Sigmoid colon (tissue), 7 donors: Measurements from ENCODE around the gene PCDHGB1. TPM values are rescaled to one million over a fixed set of nuclear protein-coding genes. Genes with fewer than 3 reads are reported as not detected.
"Not testable (repeated sequence)": the region's sequence is repeated elsewhere in the genome, so short reads cannot be mapped to it uniquely, and the experiment has no call there.

ENCODE experiments used
- DNase-seq: peaks from one replicate; pipeline ENCODE4 v3.0.0-alpha.2; 2019
- H3K27ac ChIP-seq, 4 donors: fragments of 200-600 bp; sonication (generic); one replicate each; pipeline ENCODE4 v1.5.1; 2016 to 2019; ENCODE audit warnings: mild to moderate bottlenecking in 1 of 4
- H3K27me3 ChIP-seq, 3 donors: fragments of 200-600 bp; sonication (generic); one replicate each; pipeline ENCODE4 v1.5.1; 2019; ENCODE audit warnings: mild to moderate bottlenecking in 1 of 3
- H3K36me3 ChIP-seq, 4 donors: fragments of 200-600 bp; sonication (generic); one replicate each; pipeline ENCODE4 v1.5.1; 2016 to 2019
- H3K4me1 ChIP-seq, 4 donors: fragments of 200-600 bp; sonication (generic); one replicate each; pipeline ENCODE4 v1.5.1; 2017 to 2019
- H3K4me3 ChIP-seq, 4 donors: fragments of 200-600 bp; sonication (generic); one replicate each; pipeline ENCODE4 v1.5.1; 2017 to 2019; ENCODE audit warnings: mild to moderate bottlenecking in 2 of 4, moderate library complexity in 1 of 4
- H3K9me3 ChIP-seq, 4 donors: fragments of 200-600 bp in 3 of 4; sonication (generic) in 3 of 4; one replicate each; pipeline versions ENCODE4 v1.5.1 to v1.6.1; 2013 to 2019
- EP300 ChIP-seq, 4 donors: sonication (generic); formaldehyde crosslinking; IDR thresholded peaks; one replicate each; pipeline ENCODE4 v1.6.1; 2017; ENCODE audit warnings: antibody characterized with exemption in 4 of 4
- POLR2A ChIP-seq, 2 donors: fragments of 450-650 bp; IDR thresholded peaks; one replicate each; pipeline ENCODE4 v1.6.1; 2016; ENCODE audit warnings: antibody characterized with exemption in 2 of 2, mild to moderate bottlenecking in 2 of 2, moderate library complexity in 2 of 2
- POLR2AphosphoS5 ChIP-seq, 4 donors: sonication (generic); formaldehyde crosslinking; IDR thresholded peaks; one replicate each; pipeline ENCODE4 v1.6.1; 2017; ENCODE audit warnings: antibody characterized with exemption in 4 of 4
- WGBS, 2 donors: extraction: QIAGEN DNeasy Blood & Tissue Kit; methylation state at CpG; one replicate each; pipeline ENCODE4 v1.1.7; 2013; 5-methylcytosine and 5-hydroxymethylcytosine counted together
- intact Hi-C: fragments of 100-400 bp; cut with DNase I; formaldehyde crosslinking; loops from one replicate; pipeline ENCODE4 v1.15.1; 2023
- polyA plus RNA-seq, 3 donors: library from polyadenylated mRNA; stranded (reverse); fragments of 200-250 nt; gene quantifications; one replicate each; pipeline ENCODE4 v1.2.3, GENCODE V29; 2013
- total RNA-seq, 4 donors: library from RNA; depleted of rRNA; stranded (reverse); fragments of >200 nt; gene quantifications; one replicate each; pipeline ENCODE4 v1.1.0, GENCODE V29; 2016
- TF ChIP-seq, protein P1 (sequence below), 4 experiments: fragments of 450-650 bp in 3 of 4; fragments of 200-600 bp in 1 of 4; IDR thresholded peaks; one replicate each; pipeline ENCODE4 v1.5.1; 2016 to 2019; ENCODE audit warnings: antibody characterized with exemption in 4 of 4, mild to moderate bottlenecking in 3 of 4, moderate library complexity in 2 of 4
- donor health status: healthy with polysubstance abuse.
- donor health status: Bipolar disorder and iron deficiency.
- donor health status: healthy.

PCDHGB1 gene
- total RNA-seq (1 to 10 TPM; 2.5 to 8.4 (median 4.1) TPM), polyA plus RNA-seq (under 1 TPM in 1 of 3 donors, not detected in 2; 0.26 TPM)

DNA sequence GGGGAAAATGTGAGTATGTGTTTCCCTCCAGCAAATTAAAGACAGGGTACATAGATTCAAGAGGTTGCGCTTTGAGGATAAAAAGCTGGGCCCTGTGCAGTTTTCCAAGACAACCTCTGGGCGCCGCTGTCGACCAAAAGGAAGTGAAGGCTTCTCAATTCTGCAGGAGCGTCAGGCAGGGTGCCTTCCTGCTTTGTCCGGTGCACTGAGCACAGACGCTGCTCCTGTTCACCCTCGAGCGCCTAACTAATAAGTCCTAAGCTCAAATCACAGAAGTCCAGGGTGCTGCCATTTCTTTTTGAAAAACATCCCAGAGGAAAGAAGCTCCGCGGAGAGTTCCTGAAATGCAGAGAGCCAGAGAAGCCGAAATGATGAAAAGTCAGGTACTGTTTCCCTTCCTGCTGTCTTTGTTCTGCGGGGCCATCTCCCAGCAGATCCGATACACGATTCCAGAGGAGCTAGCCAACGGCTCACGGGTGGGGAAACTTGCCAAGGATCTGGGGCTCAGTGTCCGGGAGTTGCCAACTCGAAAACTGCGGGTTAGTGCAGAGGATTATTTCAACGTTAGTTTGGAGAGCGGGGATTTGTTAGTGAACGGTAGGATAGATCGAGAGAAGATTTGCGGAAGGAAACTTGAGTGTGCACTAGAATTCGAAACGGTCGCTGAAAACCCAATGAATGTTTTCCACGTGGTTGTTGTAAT lies at the start of gene PCDHGB1:
Gene PCDHGB1 (plus strand): TSS at position 183 of the 703 bp plus-strand sequence. CDS start 162 bp downstream, at position 345.
- intact Hi-C loops: no loop called here

DNA sequence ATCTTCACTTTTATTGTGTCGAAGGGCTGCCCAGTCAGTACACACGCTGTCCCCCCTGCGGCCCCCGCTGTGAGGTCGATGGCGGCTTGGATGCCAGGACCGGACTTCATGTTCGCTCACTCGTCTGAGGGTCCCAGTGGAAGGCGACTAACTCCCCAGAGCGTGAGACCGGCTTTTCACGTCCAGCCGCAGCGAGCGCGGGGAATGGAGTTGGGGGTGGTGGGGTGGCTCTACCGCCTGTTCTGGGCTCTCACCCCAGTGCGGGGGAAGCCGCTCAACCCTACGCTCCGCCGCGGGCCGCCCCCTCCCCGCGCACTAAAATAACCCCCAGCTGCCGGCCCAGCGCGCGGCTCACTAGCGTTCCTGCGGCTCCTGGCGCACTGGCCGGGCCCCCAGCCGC lies 46.1 kb upstream of the PCDHGB1 start, which contains the start of gene SLC25A2:
Gene SLC25A2 (minus strand): TSS at position 294 of the 400 bp plus-strand sequence. CDS start 184 bp downstream, at position 110.
- H3K36me3 ChIP-seq: no peaks in the 10 kb centered on the region
- no peaks in the 10 kb centered on the region for H3K27me3 ChIP-seq
- peaks cover 33 to 75% (median 65%) of the 10 kb centered on the region in 4 donors for H3K9me3 ChIP-seq
- intact Hi-C loops: no loop called here
- no peaks in the 10 kb centered on the region for H3K4me1 ChIP-seq
- TF ChIP-seq, protein P1, sequence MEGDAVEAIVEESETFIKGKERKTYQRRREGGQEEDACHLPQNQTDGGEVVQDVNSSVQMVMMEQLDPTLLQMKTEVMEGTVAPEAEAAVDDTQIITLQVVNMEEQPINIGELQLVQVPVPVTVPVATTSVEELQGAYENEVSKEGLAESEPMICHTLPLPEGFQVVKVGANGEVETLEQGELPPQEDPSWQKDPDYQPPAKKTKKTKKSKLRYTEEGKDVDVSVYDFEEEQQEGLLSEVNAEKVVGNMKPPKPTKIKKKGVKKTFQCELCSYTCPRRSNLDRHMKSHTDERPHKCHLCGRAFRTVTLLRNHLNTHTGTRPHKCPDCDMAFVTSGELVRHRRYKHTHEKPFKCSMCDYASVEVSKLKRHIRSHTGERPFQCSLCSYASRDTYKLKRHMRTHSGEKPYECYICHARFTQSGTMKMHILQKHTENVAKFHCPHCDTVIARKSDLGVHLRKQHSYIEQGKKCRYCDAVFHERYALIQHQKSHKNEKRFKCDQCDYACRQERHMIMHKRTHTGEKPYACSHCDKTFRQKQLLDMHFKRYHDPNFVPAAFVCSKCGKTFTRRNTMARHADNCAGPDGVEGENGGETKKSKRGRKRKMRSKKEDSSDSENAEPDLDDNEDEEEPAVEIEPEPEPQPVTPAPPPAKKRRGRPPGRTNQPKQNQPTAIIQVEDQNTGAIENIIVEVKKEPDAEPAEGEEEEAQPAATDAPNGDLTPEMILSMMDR (IDR thresholded peaks at IDR 0.05): no peak
- no peak for TF ChIP-seq POLR2A (IDR thresholded peaks at IDR 0.05)
- TF ChIP-seq POLR2AphosphoS5 (IDR thresholded peaks at IDR 0.05): no peak
- TF ChIP-seq EP300 (IDR thresholded peaks at IDR 0.05): no peak
- 61 to 87% methylated on average over 36 of the region's 36 CpGs for WGBS, 2 donors
- DNase-seq: no peak
- H3K4me3 ChIP-seq: no peak within 1 kb of the TSS
- H3K27ac ChIP-seq: no peak within 1 kb of the TSS

More for the DNA sequence above, at the start of gene PCDHGB1:
- 30 to 39% methylated on average over 29 of the region's 29 CpGs for WGBS, 2 donors
- DNase-seq: no peak
- Histone ChIP-seq H3K9me3 (peaks cover 15 to 70% (median 44%) of the 10 kb centered on the region in 4 donors), H3K36me3 (no peaks in the 10 kb centered on the region), H3K27me3 (peaks cover 0 to 50% (median 0%) of the 10 kb centered on the region in 3 donors), H3K4me1 (no peaks in the 10 kb centered on the region), H3K4me3 (peak within 1 kb of the TSS in 3 of 4 donors; percentile 9 to 37 (median 20)), H3K27ac (no peak within 1 kb of the TSS)
- no peak for TF ChIP-seq POLR2A (IDR thresholded peaks at IDR 0.05)
- TF ChIP-seq, protein P1 (IDR thresholded peaks at IDR 0.05): peak in 1 of 4 experiments; percentile 27

DNA sequence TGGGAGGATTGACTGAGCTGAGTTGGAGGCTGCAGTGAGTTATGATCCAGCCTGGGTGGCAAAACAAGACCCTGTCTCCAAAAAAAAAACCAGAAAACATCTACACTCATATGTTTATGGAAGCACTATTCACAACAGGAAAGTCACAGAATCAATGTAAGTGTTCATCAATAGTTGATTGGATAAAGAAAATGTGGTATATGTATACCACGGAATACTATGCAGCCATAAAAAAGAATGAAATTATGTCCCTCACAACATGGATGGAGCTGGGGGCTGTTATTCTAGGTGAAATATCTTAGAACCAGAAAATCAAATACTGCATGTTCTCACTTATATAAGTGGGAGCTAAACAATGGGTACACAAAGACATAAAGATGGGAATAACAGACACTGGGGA lies 43.3 kb upstream of the PCDHGB1 start:
- no peak for TF ChIP-seq POLR2A (IDR thresholded peaks at IDR 0.05)
- TF ChIP-seq EP300 (IDR thresholded peaks at IDR 0.05): no peak
- TF ChIP-seq, protein P1 (IDR thresholded peaks at IDR 0.05): no peak
- TF ChIP-seq POLR2AphosphoS5 (IDR thresholded peaks at IDR 0.05): no peak
- DNase-seq: no peak
- Histone ChIP-seq H3K27me3 (no peaks in the 10 kb centered on the region), H3K27ac (no peak overlapping the region), H3K4me3 (no peak overlapping the region), H3K4me1 (no peaks in the 10 kb centered on the region), H3K9me3 (peaks cover 33 to 76% (median 64%) of the 10 kb centered on the region in 4 donors), H3K36me3 (no peaks in the 10 kb centered on the region)
- WGBS, 2 donors: 95 to 97% methylated on average over 1 of the region's 1 CpG
- intact Hi-C loops: no loop called here

DNA sequence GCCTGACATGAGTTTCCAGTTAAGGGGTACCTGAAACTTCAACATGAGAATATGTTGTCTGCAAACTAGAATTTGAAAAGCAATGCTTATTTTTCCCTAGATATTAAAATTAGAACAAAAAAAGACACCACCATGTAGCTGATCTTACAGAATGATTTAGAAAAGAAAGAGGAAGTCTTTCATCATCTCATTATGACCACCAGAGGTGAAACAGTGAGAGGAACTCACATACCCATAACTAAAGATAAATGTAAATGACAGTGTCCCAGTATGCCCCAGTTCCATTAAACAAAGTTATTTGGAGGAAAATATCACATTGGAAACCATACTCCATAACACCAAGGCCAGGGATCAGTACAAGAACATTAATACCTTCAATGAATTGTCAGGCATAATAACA lies 36.2 kb upstream of the PCDHGB1 start:
- peaks cover 5 to 40% (median 29%) of the 10 kb centered on the region in 4 donors for H3K36me3 ChIP-seq
- intact Hi-C loops: no loop called here
- no peak for DNase-seq
- TF ChIP-seq POLR2A (IDR thresholded peaks at IDR 0.05) (no peak), EP300 (IDR thresholded peaks at IDR 0.05) (no peak), POLR2AphosphoS5 (IDR thresholded peaks at IDR 0.05) (no peak)
- TF ChIP-seq, protein P1 (IDR thresholded peaks at IDR 0.05): no peak
- H3K9me3 ChIP-seq: peaks cover 37 to 93% (median 68%) of the 10 kb centered on the region in 4 donors
- no peaks in the 10 kb centered on the region for H3K27me3 ChIP-seq
- H3K4me1 ChIP-seq: no peaks in the 10 kb centered on the region
- no peak overlapping the region for H3K4me3 ChIP-seq
- no peak overlapping the region for H3K27ac ChIP-seq

DNA sequence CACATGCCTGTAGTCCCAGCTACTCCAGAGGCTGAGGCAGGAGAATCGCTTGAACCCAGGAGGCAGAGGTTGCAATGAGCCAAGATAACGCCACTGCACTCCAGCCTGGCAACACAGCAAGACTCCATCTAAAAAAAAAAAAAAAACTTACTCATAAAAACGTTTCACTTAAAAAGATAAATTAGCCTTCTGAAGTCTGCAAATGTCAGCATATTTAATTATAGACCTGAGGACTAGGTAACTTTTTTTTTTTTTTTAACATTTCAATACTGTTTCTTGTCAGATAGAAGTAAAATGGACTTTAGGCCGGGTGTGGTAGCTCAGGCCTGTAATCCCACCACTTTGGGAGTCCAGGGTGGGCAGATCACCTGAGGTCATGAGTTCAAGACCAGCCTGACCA lies 32.9 kb upstream of the PCDHGB1 start:
- H3K4me3 ChIP-seq, intact Hi-C loops, H3K27me3 ChIP-seq, DNase-seq, H3K27ac ChIP-seq: not testable (repeated sequence)
- 85 to 93% methylated on average over 4 of the region's 4 CpGs for WGBS, 2 donors
- H3K9me3 ChIP-seq: peaks cover 46 to 81% (median 65%) of the 10 kb centered on the region in 4 donors
- peaks cover 0 to 11% (median 0%) of the 10 kb centered on the region in 4 donors for H3K4me1 ChIP-seq
- H3K36me3 ChIP-seq: peaks cover 13 to 51% (median 41%) of the 10 kb centered on the region in 4 donors
